SKM-1 treated with dmso at 0.1 percent for 144 hours (cell line): Measurements from ENCODE around the gene AOX1.
"Not testable (repeated sequence)": the region's sequence is repeated elsewhere in the genome, so short reads cannot be mapped to it uniquely, and the experiment has no call there.

Experiments
- DNase-seq: peaks from one replicate; lab custom pipeline; 2025; ENCODE audit not compliant: unreplicated experiment; lab: John Stamatoyannopoulos, UW

AOX1 gene

GRCh38 chr2:200600549-200601225, 14.9 kb downstream of the AOX1 start:
- no peak for DNase-seq

GRCh38 chr2:200602584-200602983, 16.8 kb downstream of the AOX1 start:
- DNase-seq: no peak

- no peak for DNase-seq
Measured at GRCh38 chr2:200603972-200604371, 18.2 kb downstream of the AOX1 start.

GRCh38 chr2:200604571-200605255, 18.9 kb downstream of the AOX1 start:
- no peak for DNase-seq

- DNase-seq: no peak
Measured at GRCh38 chr2:200608341-200609027, 22.7 kb downstream of the AOX1 start.

- DNase-seq: no peak
Measured at GRCh38 chr2:200609028-200609614, 23.3 kb downstream of the AOX1 start.

- not testable (repeated sequence) for DNase-seq
Measured at GRCh38 chr2:200610217-200610616, 24.4 kb downstream of the AOX1 start.

GRCh38 chr2:200613692-200614091, 27.9 kb downstream of the AOX1 start:
- no peak for DNase-seq

GRCh38 chr2:200614249-200614648, 28.4 kb downstream of the AOX1 start:
- no peak for DNase-seq

- peak; percentile 24 for DNase-seq
Measured at GRCh38 chr2:200615247-200615646, 29.4 kb downstream of the AOX1 start.

- no peak for DNase-seq
Measured at GRCh38 chr2:200616193-200616592, 30.4 kb downstream of the AOX1 start.

- DNase-seq: no peak
Measured at GRCh38 chr2:200616656-200617055, 30.8 kb downstream of the AOX1 start.

- no peak for DNase-seq
Measured at GRCh38 chr2:200617156-200618053, 31.6 kb downstream of the AOX1 start.

GRCh38 chr2:200618054-200618419, 32.2 kb downstream of the AOX1 start:
- no peak for DNase-seq

GRCh38 chr2:200618590-200619021, 32.8 kb downstream of the AOX1 start:
- DNase-seq: no peak

- no peak for DNase-seq
Measured at GRCh38 chr2:200619279-200619678, 33.5 kb downstream of the AOX1 start.

GRCh38 chr2:200620606-200621390, 35.0 kb downstream of the AOX1 start:
- DNase-seq: no peak

- no peak for DNase-seq
Measured at GRCh38 chr2:200622106-200622505, 36.3 kb downstream of the AOX1 start.

- DNase-seq: peak; percentile 52
Measured at GRCh38 chr2:200624026-200624425, 38.2 kb downstream of the AOX1 start.

GRCh38 chr2:200624658-200625057, 38.8 kb downstream of the AOX1 start:
- no peak for DNase-seq
